Stomach (tissue), 19 donors: ENCODE results near the gene ELOA. TPM values are rescaled to one million over a fixed set of nuclear protein-coding genes. Genes with fewer than 3 reads are reported as not detected.

Experiments used
- DNase-seq, 2 donors: peaks; one replicate each; pipeline versions ENCODE4 v3.0.0 to v3.0.0-alpha.2; 2013 to 2019
- H3K27ac ChIP-seq, 5 donors: fragments of 200-600 bp in 4 of 5; sonication (generic) in 4 of 5; one replicate each; pipeline ENCODE4 v1.5.1; 2013 to 2019; ENCODE audit warnings: mild to moderate bottlenecking in 1 of 5, moderate library complexity in 1 of 5
- H3K27me3 ChIP-seq, 3 donors: fragments of 200-600 bp; sonication (generic); one replicate each; pipeline ENCODE4 v1.5.1; 2017 to 2019; ENCODE audit warnings: mixed run types in 1 of 3
- H3K36me3 ChIP-seq, 4 donors: fragments of 200-600 bp; sonication (generic); 1 replicate in 3 of 4; 2 replicates in 1 of 4; pipeline ENCODE4 v1.5.1; 2016 to 2019
- H3K4me1 ChIP-seq, 4 donors: fragments of 200-600 bp; sonication (generic); one replicate each; pipeline ENCODE4 v1.5.1; 2016 to 2019
- H3K4me3 ChIP-seq, 4 donors: fragments of 200-600 bp; sonication (generic) in 3 of 4; one replicate each; pipeline ENCODE4 v1.5.1; 2016 to 2019; ENCODE audit warnings: mild to moderate bottlenecking in 1 of 4
- H3K9me3 ChIP-seq, 4 donors: fragments of 200-600 bp; sonication (generic); one replicate each; pipeline ENCODE4 v1.5.1; 2016 to 2019
- CTCF ChIP-seq, 7 experiments: fragments of 450-650 bp in 4 of 7; fragments of 200-600 bp in 3 of 7; sonication (generic) in 3 of 7; IDR thresholded peaks; one replicate each; pipeline ENCODE4 v1.5.1; 2016 to 2019; ENCODE audit warnings: antibody characterized with exemption in 7 of 7, control low read depth in 2 of 7, mild to moderate bottlenecking in 1 of 7
- EP300 ChIP-seq: sonication (generic); formaldehyde crosslinking; IDR thresholded peaks from one replicate; pipeline ENCODE4 v1.6.1; 2017; ENCODE audit warnings: antibody characterized with exemption
- POLR2A ChIP-seq, 4 donors: fragments of 450-650 bp; IDR thresholded peaks; one replicate each; pipeline ENCODE4 v1.6.1; 2016; ENCODE audit warnings: antibody characterized with exemption in 4 of 4, control low read depth in 2 of 4, mild to moderate bottlenecking in 1 of 4, moderate library complexity in 1 of 4
- POLR2AphosphoS5 ChIP-seq, 3 donors: sonication (generic); formaldehyde crosslinking; IDR thresholded peaks; one replicate each; pipeline ENCODE4 v1.6.1; 2016; ENCODE audit warnings: antibody characterized with exemption in 3 of 3
- WGBS, 5 donors: extraction: QIAGEN DNeasy Blood & Tissue Kit in 3 of 5; methylation state at CpG; one replicate each; pipeline versions ENCODE4 v1.1.5 to v1.1.7; 2013 to 2018; 5-methylcytosine and 5-hydroxymethylcytosine counted together
- intact Hi-C: fragments of 100-400 bp; cut with DNase I; formaldehyde crosslinking; loops from one replicate; pipeline ENCODE4 v1.15.1; 2023; ENCODE audit warnings: low total_unique reads
- long read RNA-seq, 10 donors: transcript quantifications; one replicate each; lab custom pipeline, GENCODE V29; 2026
- polyA plus RNA-seq, 3 donors: library from polyadenylated mRNA; stranded (reverse); fragments of 200-250 nt; gene quantifications; one replicate each; pipeline ENCODE4 v1.2.3, GENCODE V29; 2013
- total RNA-seq, 5 donors: library from RNA; depleted of rRNA; stranded (reverse); fragments of >200 nt; gene quantifications; one replicate each; pipeline versions ENCODE4 v1.1.0 to v1.2.3, GENCODE V29; 2014 to 2016
- donor health status: healthy with polysubstance abuse.
- donor health status: Bipolar disorder and iron deficiency.
- donor health status: healthy.

The ELOA gene
- total RNA-seq (10 to 100 TPM in 4 of 5 donors, 1 to 10 TPM in 1; 7.2 to 54.0 (median 32.5) TPM), polyA plus RNA-seq (10 to 100 TPM; 19.1 to 28.1 (median 22.6) TPM)
- long read RNA-seq, donor 1, full-length matches to known transcripts, result 1 of 1 reads
- long read RNA-seq, donor 1, partial matches to known transcripts, result 0 of 1 reads
- long read RNA-seq, donor 1, other reads (novel, unspliced or antisense), result 0 of 1 reads
- long read RNA-seq, donor 2, full-length matches to known transcripts, result 2 of 20 reads
- long read RNA-seq, donor 2, partial matches to known transcripts, result 18 of 20 reads
- long read RNA-seq, donor 2, other reads (novel, unspliced or antisense), result 0 of 20 reads
- long read RNA-seq, donor 3, result 0 reads
- long read RNA-seq, donor 4, result 0 reads
- long read RNA-seq, donor 5, full-length matches to known transcripts, result 1 of 1 reads
- long read RNA-seq, donor 5, partial matches to known transcripts, result 0 of 1 reads
- long read RNA-seq, donor 5, other reads (novel, unspliced or antisense), result 0 of 1 reads
- long read RNA-seq, donor 6, result 0 reads
- long read RNA-seq, donor 7, full-length matches to known transcripts, result 2 of 7 reads
- long read RNA-seq, donor 7, partial matches to known transcripts, result 5 of 7 reads
- long read RNA-seq, donor 7, other reads (novel, unspliced or antisense), result 0 of 7 reads
- long read RNA-seq, donor 8, partial matches to known transcripts, result 17 of 17 reads
- long read RNA-seq, donor 8, other reads (novel, unspliced or antisense), result 0 of 17 reads
- long read RNA-seq, donor 9, full-length matches to known transcripts, result 1 of 1 reads
- long read RNA-seq, donor 9, partial matches to known transcripts, result 0 of 1 reads
- long read RNA-seq, donor 9, other reads (novel, unspliced or antisense), result 0 of 1 reads
- long read RNA-seq, donor 10, partial matches to known transcripts, result 5 of 5 reads
- long read RNA-seq, donor 10, other reads (novel, unspliced or antisense), result 0 of 5 reads

GRCh38 chr1:23743287-23744152, at the start of gene ELOA:
ELOA (plus strand) TSS chr1:23743471; CDS start chr1:23743504, 33 bp downstream.
- DNase-seq, result peak; percentile 77 to 95
- no peaks in the 10 kb centered on the region for H3K27me3 ChIP-seq
- no peaks in the 10 kb centered on the region for H3K9me3 ChIP-seq
- peaks cover 4 to 17% (median 13%) of the 10 kb centered on the region in 4 donors for H3K36me3 ChIP-seq
- intact Hi-C loops, result no loop called here
- peaks cover 31 to 54% (median 51%) of the 10 kb centered on the region in 4 donors for H3K4me1 ChIP-seq
- peak within 1 kb of the TSS; percentile 91 to 100 (median 95) for H3K4me3 ChIP-seq
- TF ChIP-seq CTCF (IDR thresholded peaks at IDR 0.05) (no peak), EP300 (no peak), POLR2AphosphoS5 (IDR thresholded peaks at IDR 0.05) (peak; percentile 46 to 94 (median 88)), POLR2A (IDR thresholded peaks at IDR 0.05) (peak in 1 of 4 donors; percentile 37)
- 0 to 1% (median 0%) methylated on average over 18 to 119 of the region's 119 CpGs for WGBS, 5 donors
- peak within 1 kb of the TSS; percentile 93 to 96 (median 95) for H3K27ac ChIP-seq

- peak overlapping the region in 3 of 5 donors; percentile 90 to 92 (median 91) for H3K27ac ChIP-seq
- H3K27me3 ChIP-seq, result no peaks in the 10 kb centered on the region
- WGBS, 5 donors, result 17 to 65% (median 29%) methylated on average over 2 of the region's 2 CpGs
- H3K9me3 ChIP-seq, result no peaks in the 10 kb centered on the region
- peaks cover 40 to 69% (median 54%) of the 10 kb centered on the region in 4 donors for H3K4me1 ChIP-seq
- no peak for DNase-seq
- intact Hi-C loops, result loop anchor here (5.0 kb wide), 1 partner anchor 54 kb away; no protein-coding TSS in a partner anchor
- TF ChIP-seq POLR2A (IDR thresholded peaks at IDR 0.05), result no peak
- no peak for TF ChIP-seq EP300
- peak overlapping the region in 3 of 4 donors; percentile 75 to 88 (median 79) for H3K4me3 ChIP-seq
- H3K36me3 ChIP-seq, result peaks cover 50 to 62% (median 58%) of the 10 kb centered on the region in 4 donors
Observed at GRCh38 chr1:23693599-23693998, 49.7 kb upstream of the ELOA start.

GRCh38 chr1:23694371-23694770, 48.9 kb upstream of the ELOA start:
- Histone ChIP-seq H3K36me3 (peaks cover 57 to 69% (median 65%) of the 10 kb centered on the region in 4 donors), H3K9me3 (no peaks in the 10 kb centered on the region), H3K4me3 (peak overlapping the region in 2 of 4 donors; percentile 79 to 88), H3K4me1 (peaks cover 40 to 77% (median 58%) of the 10 kb centered on the region in 4 donors), H3K27me3 (no peaks in the 10 kb centered on the region), H3K27ac (no peak overlapping the region)
- no peak for TF ChIP-seq CTCF (IDR thresholded peaks at IDR 0.05)
- TF ChIP-seq EP300, result no peak
- TF ChIP-seq POLR2AphosphoS5 (IDR thresholded peaks at IDR 0.05), result no peak
- TF ChIP-seq POLR2A (IDR thresholded peaks at IDR 0.05), result no peak
- WGBS, 5 donors, result 20 to 45% (median 37%) methylated on average over 3 of the region's 3 CpGs
- intact Hi-C loops, result loop anchor here (5.0 kb wide), 1 partner anchor 53 kb away; no protein-coding TSS in a partner anchor
- no peak for DNase-seq

GRCh38 chr1:23695667-23696066, 47.6 kb upstream of the ELOA start:
- peaks cover 40 to 78% (median 59%) of the 10 kb centered on the region in 4 donors for H3K4me1 ChIP-seq
- peak overlapping the region in 2 of 4 donors; percentile 14 to 19 for H3K4me3 ChIP-seq
- H3K9me3 ChIP-seq, result no peaks in the 10 kb centered on the region
- DNase-seq, result no peak
- H3K36me3 ChIP-seq, result peaks cover 67 to 82% (median 78%) of the 10 kb centered on the region in 4 donors
- H3K27me3 ChIP-seq, result no peaks in the 10 kb centered on the region
- intact Hi-C loops, result no loop called here
- TF ChIP-seq CTCF (IDR thresholded peaks at IDR 0.05) (no peak), POLR2A (IDR thresholded peaks at IDR 0.05) (no peak), POLR2AphosphoS5 (IDR thresholded peaks at IDR 0.05) (no peak), EP300 (no peak)
- no peak overlapping the region for H3K27ac ChIP-seq
- WGBS, 5 donors, result 86 to 93% (median 89%) methylated on average over 3 of the region's 3 CpGs
